ENCODE measurements around the gene ACOXL.

Gene ACOXL

GRCh38 chr2:110876167-110876999, 144.0 kb downstream of the ACOXL start:
- Histone ChIP-seq H3K4me1 (ENCODE audit: control insufficient read depth in 1 of 2, insufficient read depth in 2 of 2, low read length in 2 of 2) (peaks cover 3 to 10% of the 10 kb centered on the region in 2 experiments), H3K18ac (ENCODE audit: low read length) (no peak overlapping the region), H3K36me3 (ENCODE audit: control insufficient read depth in 1 of 2, insufficient read depth in 2 of 2, low read length in 2 of 2) (no peaks in the 10 kb centered on the region), H3K14ac (ENCODE audit: low read length) (no peak overlapping the region), H3K27me3 (ENCODE audit: insufficient read depth, low read length) (no peaks in the 10 kb centered on the region), H3K4me3 (ENCODE audit: low read depth, low read length) (no peak overlapping the region), H3K23ac (ENCODE audit: low read length) (no peak overlapping the region), H2BK5ac (ENCODE audit: low read depth, low read length, poor library complexity) (no peak overlapping the region), H4K91ac (ENCODE audit: low read depth, low read length) (no peak overlapping the region), H4K12ac (ENCODE audit: low read depth, low read length) (no peak overlapping the region), H2AK5ac (ENCODE audit: low read length) (no peak overlapping the region), H2BK12ac (ENCODE audit: low read length) (no peak overlapping the region), H3K4me2 (ENCODE audit: low read length) (no peak overlapping the region), H3K79me2 (ENCODE audit: control insufficient read depth, insufficient read depth, low read length, poor library complexity) (no peaks in the 10 kb centered on the region), H2BK120ac (ENCODE audit: insufficient read depth, low read length, poor library complexity) (no peak overlapping the region), H3K9me3 (ENCODE audit: insufficient read depth, low read depth, low read length) (peaks cover 2% of the 10 kb centered on the region), H3K79me1 (ENCODE audit: low read length) (no peaks in the 10 kb centered on the region), H3K9ac (ENCODE audit: low read length) (no peak overlapping the region), H4K8ac (ENCODE audit: low read depth, low read length) (no peak overlapping the region), H2AFZ (ENCODE audit: insufficient read depth, low read length, poor library complexity) (no peak overlapping the region), H3K27ac (ENCODE audit: low read depth, low read length) (no peak overlapping the region), H3K4ac (ENCODE audit: low read depth, low read length) (no peak overlapping the region)
- no peak for DNase-seq
- no CpG with 5 or more reads among the region's 18 CpGs for WGBS (ENCODE audit: extremely low coverage, insufficient coverage, insufficient read length)

DNA sequence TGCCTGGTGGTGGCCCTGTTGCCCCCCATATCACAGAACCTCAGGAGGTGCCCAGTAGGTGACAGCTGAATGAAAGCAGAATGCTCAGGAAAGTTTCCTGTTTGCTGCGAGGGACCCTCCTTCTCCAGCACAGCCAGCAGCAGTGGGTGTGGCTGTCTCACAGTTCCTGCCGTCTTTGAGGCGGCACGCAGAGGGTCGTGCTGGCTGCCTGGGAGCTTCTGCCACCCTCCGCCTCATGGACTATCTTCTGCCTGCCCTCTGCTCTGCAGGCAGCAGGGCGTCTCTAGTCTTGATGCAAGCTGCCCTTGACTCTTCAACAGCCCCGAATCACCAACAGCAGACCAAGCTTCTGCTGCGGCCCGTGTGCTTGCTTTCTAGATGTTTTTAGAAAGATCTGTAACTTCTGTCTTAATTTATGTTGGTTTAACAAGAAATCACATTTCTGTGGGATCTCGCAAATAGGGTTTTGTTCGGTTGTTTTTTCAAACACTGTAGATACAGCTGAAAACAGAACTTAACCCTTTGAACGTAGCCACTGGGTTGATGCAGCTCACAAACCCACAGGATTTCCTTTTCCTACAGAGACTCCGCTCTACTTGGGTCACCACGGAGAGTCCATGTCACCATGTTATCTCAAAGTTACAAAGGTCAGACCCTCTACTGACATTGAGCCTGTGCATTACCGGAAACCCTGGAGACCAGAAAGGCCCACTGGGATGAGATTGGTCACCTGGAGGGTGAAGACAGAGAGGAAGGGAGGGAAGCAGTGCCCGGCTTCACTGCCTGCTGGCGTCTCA, 144.9 kb downstream of the ACOXL start:
- Histone ChIP-seq H4K12ac (ENCODE audit: low read depth, low read length) (no peak overlapping the region), H4K8ac (ENCODE audit: low read depth, low read length) (no peak overlapping the region), H3K79me2 (ENCODE audit: control insufficient read depth, insufficient read depth, low read length, poor library complexity) (no peaks in the 10 kb centered on the region), H2BK12ac (ENCODE audit: low read length) (no peak overlapping the region), H3K4me3 (ENCODE audit: low read depth, low read length) (no peak overlapping the region), H3K27me3 (ENCODE audit: insufficient read depth, low read length) (no peaks in the 10 kb centered on the region), H3K36me3 (ENCODE audit: control insufficient read depth in 1 of 2, insufficient read depth in 2 of 2, low read length in 2 of 2) (no peaks in the 10 kb centered on the region), H3K9me3 (ENCODE audit: insufficient read depth, low read depth, low read length) (peaks cover 2% of the 10 kb centered on the region), H2BK120ac (ENCODE audit: insufficient read depth, low read length, poor library complexity) (no peak overlapping the region), H3K14ac (ENCODE audit: low read length) (no peak overlapping the region), H3K9ac (ENCODE audit: low read length) (no peak overlapping the region), H2AFZ (ENCODE audit: insufficient read depth, low read length, poor library complexity) (peak overlapping the region; percentile 32), H3K4me1 (ENCODE audit: control insufficient read depth in 1 of 2, insufficient read depth in 2 of 2, low read length in 2 of 2) (peaks cover 3 to 10% of the 10 kb centered on the region in 2 experiments), H3K27ac (ENCODE audit: low read depth, low read length) (no peak overlapping the region), H4K91ac (ENCODE audit: low read depth, low read length) (no peak overlapping the region), H3K23ac (ENCODE audit: low read length) (no peak overlapping the region), H2BK5ac (ENCODE audit: low read depth, low read length, poor library complexity) (no peak overlapping the region), H3K4ac (ENCODE audit: low read depth, low read length) (no peak overlapping the region), H2AK5ac (ENCODE audit: low read length) (no peak overlapping the region), H3K18ac (ENCODE audit: low read length) (no peak overlapping the region), H3K4me2 (ENCODE audit: low read length) (no peak overlapping the region), H3K79me1 (ENCODE audit: low read length) (no peaks in the 10 kb centered on the region)
- no peak for DNase-seq
- no CpG with 5 or more reads among the region's 18 CpGs for WGBS (ENCODE audit: extremely low coverage, insufficient coverage, insufficient read length)

GRCh38 chr2:110878150-110878549, 145.8 kb downstream of the ACOXL start:
- H3K36me3 ChIP-seq (ENCODE audit: control insufficient read depth in 1 of 2, insufficient read depth in 2 of 2, low read length in 2 of 2), result no peaks in the 10 kb centered on the region
- no peaks in the 10 kb centered on the region for H3K79me1 ChIP-seq (ENCODE audit: low read length)
- H3K23ac ChIP-seq (ENCODE audit: low read length), result no peak overlapping the region
- no peak overlapping the region for H3K14ac ChIP-seq (ENCODE audit: low read length)
- H3K4me3 ChIP-seq (ENCODE audit: low read depth, low read length), result no peak overlapping the region
- no peak overlapping the region for H2AK5ac ChIP-seq (ENCODE audit: low read length)
- H2BK5ac ChIP-seq (ENCODE audit: low read depth, low read length, poor library complexity), result no peak overlapping the region
- no peaks in the 10 kb centered on the region for H3K27me3 ChIP-seq (ENCODE audit: insufficient read depth, low read length)
- no peak overlapping the region for H2BK120ac ChIP-seq (ENCODE audit: insufficient read depth, low read length, poor library complexity)
- no peak overlapping the region for H2BK12ac ChIP-seq (ENCODE audit: low read length)
- no peak overlapping the region for H4K91ac ChIP-seq (ENCODE audit: low read depth, low read length)
- H3K18ac ChIP-seq (ENCODE audit: low read length), result no peak overlapping the region
- H3K4me1 ChIP-seq (ENCODE audit: control insufficient read depth in 1 of 2, insufficient read depth in 2 of 2, low read length in 2 of 2), result peaks cover 3 to 10% of the 10 kb centered on the region in 2 experiments
- no peak overlapping the region for H2AFZ ChIP-seq (ENCODE audit: insufficient read depth, low read length, poor library complexity)
- WGBS (ENCODE audit: extremely low coverage, insufficient coverage, insufficient read length), result 100% methylated on average over 1 of the region's 3 CpGs
- H3K9me3 ChIP-seq (ENCODE audit: insufficient read depth, low read depth, low read length), result peaks cover 2% of the 10 kb centered on the region
- H3K4me2 ChIP-seq (ENCODE audit: low read length), result no peak overlapping the region
- H4K12ac ChIP-seq (ENCODE audit: low read depth, low read length), result no peak overlapping the region
- no peak overlapping the region for H3K27ac ChIP-seq (ENCODE audit: low read depth, low read length)
- H3K4ac ChIP-seq (ENCODE audit: low read depth, low read length), result no peak overlapping the region
- H3K79me2 ChIP-seq (ENCODE audit: control insufficient read depth, insufficient read depth, low read length, poor library complexity), result no peaks in the 10 kb centered on the region
- DNase-seq, result no peak
- H3K9ac ChIP-seq (ENCODE audit: low read length), result no peak overlapping the region
- H4K8ac ChIP-seq (ENCODE audit: low read depth, low read length), result no peak overlapping the region

- no peaks in the 10 kb centered on the region for H3K79me2 ChIP-seq (ENCODE audit: control insufficient read depth, insufficient read depth, low read length, poor library complexity)
- no peak overlapping the region for H3K14ac ChIP-seq (ENCODE audit: low read length)
- no peak overlapping the region for H2BK120ac ChIP-seq (ENCODE audit: insufficient read depth, low read length, poor library complexity)
- no peaks in the 10 kb centered on the region for H3K27me3 ChIP-seq (ENCODE audit: insufficient read depth, low read length)
- H3K4me3 ChIP-seq (ENCODE audit: low read depth, low read length), result no peak overlapping the region
- H3K4ac ChIP-seq (ENCODE audit: low read depth, low read length), result no peak overlapping the region
- H4K8ac ChIP-seq (ENCODE audit: low read depth, low read length), result no peak overlapping the region
- H4K12ac ChIP-seq (ENCODE audit: low read depth, low read length), result no peak overlapping the region
- H3K9me3 ChIP-seq (ENCODE audit: insufficient read depth, low read depth, low read length), result no peaks in the 10 kb centered on the region
- H2BK5ac ChIP-seq (ENCODE audit: low read depth, low read length, poor library complexity), result no peak overlapping the region
- H3K27ac ChIP-seq (ENCODE audit: low read depth, low read length), result no peak overlapping the region
- no peak overlapping the region for H2AK5ac ChIP-seq (ENCODE audit: low read length)
- no CpG with 5 or more reads among the region's 6 CpGs for WGBS (ENCODE audit: extremely low coverage, insufficient coverage, insufficient read length)
- no peak overlapping the region for H2AFZ ChIP-seq (ENCODE audit: insufficient read depth, low read length, poor library complexity)
- no peak for DNase-seq
- H3K4me2 ChIP-seq (ENCODE audit: low read length), result no peak overlapping the region
- no peaks in the 10 kb centered on the region for H3K36me3 ChIP-seq (ENCODE audit: control insufficient read depth in 1 of 2, insufficient read depth in 2 of 2, low read length in 2 of 2)
- no peak overlapping the region for H3K18ac ChIP-seq (ENCODE audit: low read length)
- H3K4me1 ChIP-seq (ENCODE audit: control insufficient read depth in 1 of 2, insufficient read depth in 2 of 2, low read length in 2 of 2), result peaks cover 0 to 2% of the 10 kb centered on the region in 2 experiments
- no peaks in the 10 kb centered on the region for H3K79me1 ChIP-seq (ENCODE audit: low read length)
- H4K91ac ChIP-seq (ENCODE audit: low read depth, low read length), result no peak overlapping the region
- H2BK12ac ChIP-seq (ENCODE audit: low read length), result no peak overlapping the region
- H3K23ac ChIP-seq (ENCODE audit: low read length), result no peak overlapping the region
- H3K9ac ChIP-seq (ENCODE audit: low read length), result no peak overlapping the region
These were observed 149.5 kb downstream of the ACOXL start for GRCh38 chr2:110881908-110882307.
